ENCODE data around the gene SIRT7.

The SIRT7 gene

GRCh38 chr17:81948635-81949378 lies 30.8 kb upstream of the SIRT7 start:
- H3K36me3 ChIP-seq: peaks cover 8% of the 10 kb centered on the region
- DNase-seq: no peak
- H3K9me3 ChIP-seq (ENCODE audit: severe bottlenecking): peaks cover 4% of the 10 kb centered on the region
- no peak for TF ChIP-seq CTCF (IDR thresholded peaks at IDR 0.05; ENCODE audit: low read depth, low read length)
- H3K4me3 ChIP-seq (ENCODE audit: low read depth, low read length): no peak overlapping the region
- H3K27ac ChIP-seq: no peak overlapping the region
- no peaks in the 10 kb centered on the region for H3K27me3 ChIP-seq (ENCODE audit: insufficient read depth, low read depth, severe bottlenecking)

DNA sequence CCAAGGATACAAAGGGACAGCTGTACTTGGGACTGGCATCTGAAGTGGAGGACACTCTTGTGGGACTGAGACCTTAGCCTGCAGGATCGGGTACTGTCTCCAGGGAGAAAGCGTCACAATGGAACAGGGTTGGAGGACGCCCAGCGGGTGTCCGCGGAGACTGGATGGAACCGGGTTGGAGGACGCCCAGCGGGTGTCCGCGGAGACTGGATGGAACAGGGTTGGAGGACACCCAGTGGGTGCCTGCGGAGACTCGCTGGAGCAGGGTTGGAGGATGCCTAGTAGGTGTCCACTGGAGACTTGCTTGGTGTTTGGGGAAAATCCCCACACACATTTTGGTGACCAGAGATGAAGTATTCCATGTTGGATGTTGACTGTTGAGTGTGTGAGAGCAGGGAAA lies 29.2 kb upstream of the SIRT7 start, which contains the start of gene MYADML2:
Gene MYADML2, minus strand, starts transcription at position 45 of the 400 bp plus-strand sequence. CDS start 5,492 bp downstream, outside the sequence.
- Histone ChIP-seq H3K36me3 (peaks cover 2% of the 10 kb centered on the region), H3K4me3 (ENCODE audit: low read depth, low read length) (no peak within 1 kb of the TSS), H3K9me3 (ENCODE audit: severe bottlenecking) (peaks cover 4% of the 10 kb centered on the region), H3K27me3 (ENCODE audit: insufficient read depth, low read depth, severe bottlenecking) (no peaks in the 10 kb centered on the region), H3K27ac (no peak within 1 kb of the TSS)
- no peak for TF ChIP-seq CTCF (IDR thresholded peaks at IDR 0.05; ENCODE audit: low read depth, low read length)
- no peak for DNase-seq

DNA sequence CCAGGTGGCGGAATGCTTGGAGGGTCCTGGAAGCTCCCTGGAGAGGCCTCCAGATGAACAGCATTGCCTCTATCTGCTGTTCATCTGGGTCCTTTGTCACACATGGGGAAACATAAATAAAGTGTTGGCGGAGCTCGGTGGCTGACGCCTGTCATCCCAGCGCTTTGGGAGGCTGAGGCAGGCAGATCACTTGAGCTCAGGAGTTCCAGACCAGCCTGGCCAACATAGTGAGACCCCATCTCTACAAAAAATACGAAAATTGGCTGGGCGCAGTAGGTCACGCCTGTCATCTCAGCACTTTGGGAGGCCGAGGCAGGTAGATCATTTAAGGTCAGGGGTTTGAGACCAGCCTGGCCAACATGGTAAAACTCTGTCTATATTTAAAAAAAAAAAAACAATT lies 26.9 kb upstream of the SIRT7 start:
- no peaks in the 10 kb centered on the region for H3K27me3 ChIP-seq (ENCODE audit: insufficient read depth, low read depth, severe bottlenecking)
- no peak overlapping the region for H3K27ac ChIP-seq
- no peak for DNase-seq
- no peak overlapping the region for H3K4me3 ChIP-seq (ENCODE audit: low read depth, low read length)
- H3K36me3 ChIP-seq: peaks cover 1% of the 10 kb centered on the region; the same call in 1 of the 2 replicates
- TF ChIP-seq CTCF (IDR thresholded peaks at IDR 0.05; ENCODE audit: low read depth, low read length): no peak
- peaks cover 4% of the 10 kb centered on the region for H3K9me3 ChIP-seq (ENCODE audit: severe bottlenecking)

GRCh38 chr17:81942167-81942553 lies 24.2 kb upstream of the SIRT7 start:
- no peak for DNase-seq
- Histone ChIP-seq H3K9me3 (ENCODE audit: severe bottlenecking) (peaks cover 4% of the 10 kb centered on the region), H3K27ac (no peak overlapping the region), H3K36me3 (no peaks in the 10 kb centered on the region), H3K4me3 (ENCODE audit: low read depth, low read length) (peak overlapping the region; percentile 3; the same call in 1 of the 2 replicates), H3K27me3 (ENCODE audit: insufficient read depth, low read depth, severe bottlenecking) (no peaks in the 10 kb centered on the region)
- no peak for TF ChIP-seq CTCF (IDR thresholded peaks at IDR 0.05; ENCODE audit: low read depth, low read length)

- peaks cover 4% of the 10 kb centered on the region for H3K9me3 ChIP-seq (ENCODE audit: severe bottlenecking)
- peak; percentile 67 for DNase-seq
- no peak overlapping the region for H3K27ac ChIP-seq
- H3K4me3 ChIP-seq (ENCODE audit: low read depth, low read length): peak overlapping the region; percentile 3; the same call in 1 of the 2 replicates
- no peaks in the 10 kb centered on the region; the same call in 1 of the 2 replicates for H3K36me3 ChIP-seq
- H3K27me3 ChIP-seq (ENCODE audit: insufficient read depth, low read depth, severe bottlenecking): no peaks in the 10 kb centered on the region
- no peak for TF ChIP-seq CTCF (IDR thresholded peaks at IDR 0.05; ENCODE audit: low read depth, low read length)
Measured at GRCh38 chr17:81941484-81942166, 23.6 kb upstream of the SIRT7 start.
